GM20431 (cell line): Measurements from ENCODE around the gene FRMD7.

Experiments
- in situ Hi-C: fragments of 300-500 bp; cut with MseI, MboI; formaldehyde crosslinking; loops from one replicate; pipeline ENCODE4 v1.15.0; 2020; ENCODE audit warnings: low sequenced_read_pairs; ENCODE audit not compliant: unreplicated experiment

FRMD7 gene

GRCh38 chrX:132043977-132044376 lies 83.8 kb downstream of the FRMD7 start:
- in situ Hi-C loops: no loop called here

GRCh38 chrX:132041015-132041414 lies 86.8 kb downstream of the FRMD7 start:
- in situ Hi-C loops: no loop called here

- in situ Hi-C loops: no loop called here
Observed at GRCh38 chrX:132040066-132040465, 87.8 kb downstream of the FRMD7 start.

GRCh38 chrX:132037479-132037993 lies 90.3 kb downstream of the FRMD7 start:
- in situ Hi-C loops: no loop called here

GRCh38 chrX:132034648-132035047 lies 93.2 kb downstream of the FRMD7 start:
- in situ Hi-C loops: no loop called here

GRCh38 chrX:132033166-132033565 lies 94.7 kb downstream of the FRMD7 start:
- in situ Hi-C loops: no loop called here

- in situ Hi-C loops: no loop called here
Observed at GRCh38 chrX:132031867-132032266, 96.0 kb downstream of the FRMD7 start.

DNA sequence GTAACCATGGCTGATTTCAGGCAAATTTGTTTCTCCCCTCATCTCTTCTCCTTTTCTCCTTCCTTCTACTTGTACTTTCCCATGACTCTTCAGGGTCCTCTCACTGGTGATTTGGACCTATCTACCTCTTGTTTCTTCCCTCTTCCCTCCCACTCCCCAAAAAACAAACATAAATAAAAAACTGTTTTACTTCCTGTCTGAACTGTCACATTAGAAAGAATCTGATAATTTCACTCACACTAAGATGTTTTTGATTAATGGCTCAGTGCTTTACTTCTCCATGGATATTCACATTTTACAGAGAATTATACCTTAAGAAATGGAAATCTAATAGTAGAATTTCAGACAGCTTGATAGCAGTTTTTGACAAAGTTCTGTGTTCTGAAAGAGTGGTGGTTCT lies 97.6 kb downstream of the FRMD7 start:
- in situ Hi-C loops: no loop called here
